Measurements from ENCODE around the gene ID1.

DNA sequence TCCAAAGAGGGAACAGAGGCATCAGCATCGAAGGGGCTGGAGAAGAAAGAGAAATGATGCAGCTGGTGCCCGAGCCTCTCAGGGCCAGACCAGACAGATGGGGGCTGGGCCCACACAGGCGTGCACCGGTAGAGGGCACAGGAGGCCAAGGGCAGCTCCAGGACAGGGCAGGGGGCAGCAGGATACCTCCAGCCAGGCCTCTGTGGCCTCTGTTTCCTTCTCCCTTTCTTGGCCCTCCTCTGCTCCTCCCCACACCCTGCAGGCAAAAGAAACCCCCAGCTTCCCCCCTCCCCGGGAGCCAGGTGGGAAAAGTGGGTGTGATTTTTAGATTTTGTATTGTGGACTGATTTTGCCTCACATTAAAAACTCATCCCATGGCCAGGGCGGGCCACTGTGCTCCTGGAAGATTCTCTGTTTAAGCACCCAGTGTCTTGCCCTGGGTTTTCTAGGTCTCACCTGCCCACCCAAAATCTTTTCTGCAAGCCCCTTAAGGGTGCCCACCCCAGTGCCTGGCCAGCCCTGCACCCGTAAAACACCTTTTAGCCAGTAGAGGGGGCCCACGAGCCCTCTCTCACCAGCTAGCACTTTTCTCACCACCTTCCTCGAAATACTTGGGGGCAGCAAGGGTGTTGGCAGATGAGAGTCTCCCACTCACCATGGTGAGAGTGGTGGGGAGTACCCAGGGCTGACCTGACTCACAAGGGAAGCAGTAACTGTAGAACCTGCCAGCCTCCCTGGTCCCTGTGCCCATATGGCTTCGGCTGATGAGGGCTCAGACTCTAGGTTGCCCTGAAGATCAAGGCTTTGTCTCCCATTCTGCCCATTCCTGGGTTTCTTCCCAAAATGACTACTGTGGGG is 35.7 kb upstream of the ID1 start:
- no peak for TF ChIP-seq ZNF8 (CRISPR knock-in tag; IDR thresholded peaks at IDR 0.05)
- TF ChIP-seq, protein P1, sequence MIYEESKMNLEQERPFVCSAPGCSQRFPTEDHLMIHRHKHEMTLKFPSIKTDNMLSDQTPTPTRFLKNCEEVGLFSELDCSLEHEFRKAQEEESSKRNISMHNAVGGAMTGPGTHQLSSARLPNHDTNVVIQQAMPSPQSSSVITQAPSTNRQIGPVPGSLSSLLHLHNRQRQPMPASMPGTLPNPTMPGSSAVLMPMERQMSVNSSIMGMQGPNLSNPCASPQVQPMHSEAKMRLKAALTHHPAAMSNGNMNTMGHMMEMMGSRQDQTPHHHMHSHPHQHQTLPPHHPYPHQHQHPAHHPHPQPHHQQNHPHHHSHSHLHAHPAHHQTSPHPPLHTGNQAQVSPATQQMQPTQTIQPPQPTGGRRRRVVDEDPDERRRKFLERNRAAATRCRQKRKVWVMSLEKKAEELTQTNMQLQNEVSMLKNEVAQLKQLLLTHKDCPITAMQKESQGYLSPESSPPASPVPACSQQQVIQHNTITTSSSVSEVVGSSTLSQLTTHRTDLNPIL (CRISPR knock-in tag; IDR thresholded peaks at IDR 0.05; ENCODE audit: low read depth) = no peak; the same call in 1 of the 2 replicates
- no peak for TF ChIP-seq ISL1 (CRISPR knock-in tag; IDR thresholded peaks at IDR 0.05)
- TF ChIP-seq, protein P2, sequence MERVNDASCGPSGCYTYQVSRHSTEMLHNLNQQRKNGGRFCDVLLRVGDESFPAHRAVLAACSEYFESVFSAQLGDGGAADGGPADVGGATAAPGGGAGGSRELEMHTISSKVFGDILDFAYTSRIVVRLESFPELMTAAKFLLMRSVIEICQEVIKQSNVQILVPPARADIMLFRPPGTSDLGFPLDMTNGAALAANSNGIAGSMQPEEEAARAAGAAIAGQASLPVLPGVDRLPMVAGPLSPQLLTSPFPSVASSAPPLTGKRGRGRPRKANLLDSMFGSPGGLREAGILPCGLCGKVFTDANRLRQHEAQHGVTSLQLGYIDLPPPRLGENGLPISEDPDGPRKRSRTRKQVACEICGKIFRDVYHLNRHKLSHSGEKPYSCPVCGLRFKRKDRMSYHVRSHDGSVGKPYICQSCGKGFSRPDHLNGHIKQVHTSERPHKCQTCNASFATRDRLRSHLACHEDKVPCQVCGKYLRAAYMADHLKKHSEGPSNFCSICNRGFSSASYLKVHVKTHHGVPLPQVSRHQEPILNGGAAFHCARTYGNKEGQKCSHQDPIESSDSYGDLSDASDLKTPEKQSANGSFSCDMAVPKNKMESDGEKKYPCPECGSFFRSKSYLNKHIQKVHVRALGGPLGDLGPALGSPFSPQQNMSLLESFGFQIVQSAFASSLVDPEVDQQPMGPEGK (CRISPR knock-in tag; IDR thresholded peaks at IDR 0.05; ENCODE audit: borderline replicate concordance) = no peak
- TF ChIP-seq ESRRG (CRISPR knock-in tag; IDR thresholded peaks at IDR 0.05) = no peak
- TF ChIP-seq, protein P3, sequence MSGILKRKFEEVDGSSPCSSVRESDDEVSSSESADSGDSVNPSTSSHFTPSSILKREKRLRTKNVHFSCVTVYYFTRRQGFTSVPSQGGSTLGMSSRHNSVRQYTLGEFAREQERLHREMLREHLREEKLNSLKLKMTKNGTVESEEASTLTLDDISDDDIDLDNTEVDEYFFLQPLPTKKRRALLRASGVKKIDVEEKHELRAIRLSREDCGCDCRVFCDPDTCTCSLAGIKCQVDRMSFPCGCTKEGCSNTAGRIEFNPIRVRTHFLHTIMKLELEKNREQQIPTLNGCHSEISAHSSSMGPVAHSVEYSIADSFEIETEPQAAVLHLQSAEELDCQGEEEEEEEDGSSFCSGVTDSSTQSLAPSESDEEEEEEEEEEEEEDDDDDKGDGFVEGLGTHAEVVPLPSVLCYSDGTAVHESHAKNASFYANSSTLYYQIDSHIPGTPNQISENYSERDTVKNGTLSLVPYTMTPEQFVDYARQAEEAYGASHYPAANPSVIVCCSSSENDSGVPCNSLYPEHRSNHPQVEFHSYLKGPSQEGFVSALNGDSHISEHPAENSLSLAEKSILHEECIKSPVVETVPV (CRISPR knock-in tag; IDR thresholded peaks at IDR 0.05) = peak; percentile 30; the same call in 1 of the 2 replicates
- no peak for TF ChIP-seq GLIS3 (CRISPR knock-in tag; IDR thresholded peaks at IDR 0.05)
- TF ChIP-seq ZNF70 (CRISPR knock-in tag; IDR thresholded peaks at IDR 0.05) = peak; percentile 60; the same call in 1 of the 2 replicates
- TF ChIP-seq TCF4 (CRISPR knock-in tag; IDR thresholded peaks at IDR 0.05; ENCODE audit: borderline replicate concordance) = no peak
- TF ChIP-seq ZFP30 (CRISPR knock-in tag; IDR thresholded peaks at IDR 0.05) = no peak
- TF ChIP-seq BACH2 (CRISPR knock-in tag; IDR thresholded peaks at IDR 0.05; ENCODE audit: borderline replicate concordance) = no peak
- TF ChIP-seq ZC3H10 (CRISPR knock-in tag; IDR thresholded peaks at IDR 0.05) = no peak
- TF ChIP-seq SNAI2 (CRISPR knock-in tag; IDR thresholded peaks at IDR 0.05) = no peak
- TF ChIP-seq, protein P4, sequence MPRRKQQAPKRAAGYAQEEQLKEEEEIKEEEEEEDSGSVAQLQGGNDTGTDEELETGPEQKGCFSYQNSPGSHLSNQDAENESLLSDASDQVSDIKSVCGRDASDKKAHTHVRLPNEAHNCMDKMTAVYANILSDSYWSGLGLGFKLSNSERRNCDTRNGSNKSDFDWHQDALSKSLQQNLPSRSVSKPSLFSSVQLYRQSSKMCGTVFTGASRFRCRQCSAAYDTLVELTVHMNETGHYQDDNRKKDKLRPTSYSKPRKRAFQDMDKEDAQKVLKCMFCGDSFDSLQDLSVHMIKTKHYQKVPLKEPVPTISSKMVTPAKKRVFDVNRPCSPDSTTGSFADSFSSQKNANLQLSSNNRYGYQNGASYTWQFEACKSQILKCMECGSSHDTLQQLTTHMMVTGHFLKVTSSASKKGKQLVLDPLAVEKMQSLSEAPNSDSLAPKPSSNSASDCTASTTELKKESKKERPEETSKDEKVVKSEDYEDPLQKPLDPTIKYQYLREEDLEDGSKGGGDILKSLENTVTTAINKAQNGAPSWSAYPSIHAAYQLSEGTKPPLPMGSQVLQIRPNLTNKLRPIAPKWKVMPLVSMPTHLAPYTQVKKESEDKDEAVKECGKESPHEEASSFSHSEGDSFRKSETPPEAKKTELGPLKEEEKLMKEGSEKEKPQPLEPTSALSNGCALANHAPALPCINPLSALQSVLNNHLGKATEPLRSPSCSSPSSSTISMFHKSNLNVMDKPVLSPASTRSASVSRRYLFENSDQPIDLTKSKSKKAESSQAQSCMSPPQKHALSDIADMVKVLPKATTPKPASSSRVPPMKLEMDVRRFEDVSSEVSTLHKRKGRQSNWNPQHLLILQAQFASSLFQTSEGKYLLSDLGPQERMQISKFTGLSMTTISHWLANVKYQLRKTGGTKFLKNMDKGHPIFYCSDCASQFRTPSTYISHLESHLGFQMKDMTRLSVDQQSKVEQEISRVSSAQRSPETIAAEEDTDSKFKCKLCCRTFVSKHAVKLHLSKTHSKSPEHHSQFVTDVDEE (CRISPR knock-in tag; IDR thresholded peaks at IDR 0.05) = no peak; the same call in none of the 2 replicates
